Right ventricle myocardium superior (tissue), 1 donor: ENCODE data around the gene TLK2. TPM values are rescaled to one million over a fixed set of nuclear protein-coding genes. Genes with fewer than 3 reads are reported as not detected.

Experiments used
- ATAC-seq: fragments of 200-7000 bp; cut with Tn5 transposase; one replicate; pipeline ENCODE4 v1.9.1; 2020; ENCODE audit warnings: mild to moderate bottlenecking; ENCODE audit not compliant: poor library complexity
- DNase-seq: peaks from one replicate; pipeline ENCODE4 v3.0.0-alpha.2; 2020
- intact Hi-C: fragments of 100-400 bp; cut with DNase I; formaldehyde crosslinking; loops from one replicate; pipeline ENCODE4 v1.11.2; 2022
- total RNA-seq: library from RNA; stranded (reverse); fragmentation: NEBNext Ultra II Directional; extraction: Animal tissue kit (Norgen Biotek cat#: 25700); gene quantifications from one replicate; pipeline ENCODE4 v1.2.1, GENCODE V29; 2021
- donor health status: DM: no; HTN: yes; CAD: no; lungs with severe emphysema.

The TLK2 gene
- total RNA-seq, 1 donor from 2014 or later: 29.9 TPM

DNA sequence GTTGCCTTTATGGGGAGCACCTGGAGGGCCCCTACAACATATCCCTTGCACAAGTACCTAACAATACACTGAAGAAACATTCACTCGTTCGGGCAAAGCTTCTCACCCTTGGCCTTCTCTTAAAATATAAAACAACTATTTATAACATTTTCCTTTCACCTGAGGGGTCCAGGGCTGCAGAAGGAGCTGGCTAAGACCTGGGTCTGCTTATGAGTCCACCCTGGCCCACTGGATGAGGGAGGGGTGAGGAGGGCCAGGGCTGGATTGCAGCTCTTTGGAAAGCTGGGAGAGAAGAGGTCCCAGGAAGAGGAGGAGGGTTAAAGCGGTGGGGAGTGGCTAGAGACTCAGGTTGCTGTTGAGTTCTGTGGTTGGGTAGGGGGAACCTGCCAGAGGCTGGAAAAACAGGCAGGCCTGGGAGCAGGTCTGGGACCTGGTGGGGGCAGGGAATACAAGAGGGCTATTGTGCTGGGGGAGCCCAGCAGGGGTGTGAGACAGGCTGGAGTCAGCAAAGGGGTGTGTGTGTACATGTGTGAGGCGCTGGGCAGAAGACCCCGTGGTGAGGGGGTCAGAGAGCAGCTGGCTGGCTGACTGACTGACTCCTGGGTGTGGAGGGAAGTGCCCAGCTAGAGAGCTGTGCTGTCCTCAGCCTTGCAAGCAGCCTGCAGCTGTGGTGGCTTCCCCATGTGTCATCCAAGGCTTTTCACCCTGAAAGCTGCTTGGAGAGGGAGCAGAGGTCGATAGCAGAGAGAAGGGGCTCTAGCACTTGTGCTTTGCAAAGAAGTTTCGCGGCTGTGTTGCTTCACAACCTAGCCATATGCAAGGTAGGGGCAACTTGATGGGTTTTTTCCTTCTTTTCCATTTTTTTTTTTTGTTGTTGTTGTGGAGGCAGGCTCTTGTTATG is 138.6 kb downstream of the TLK2 start:
- intact Hi-C loops: no loop called here
- DNase-seq (no peak), ATAC-seq (no peak)

DNA sequence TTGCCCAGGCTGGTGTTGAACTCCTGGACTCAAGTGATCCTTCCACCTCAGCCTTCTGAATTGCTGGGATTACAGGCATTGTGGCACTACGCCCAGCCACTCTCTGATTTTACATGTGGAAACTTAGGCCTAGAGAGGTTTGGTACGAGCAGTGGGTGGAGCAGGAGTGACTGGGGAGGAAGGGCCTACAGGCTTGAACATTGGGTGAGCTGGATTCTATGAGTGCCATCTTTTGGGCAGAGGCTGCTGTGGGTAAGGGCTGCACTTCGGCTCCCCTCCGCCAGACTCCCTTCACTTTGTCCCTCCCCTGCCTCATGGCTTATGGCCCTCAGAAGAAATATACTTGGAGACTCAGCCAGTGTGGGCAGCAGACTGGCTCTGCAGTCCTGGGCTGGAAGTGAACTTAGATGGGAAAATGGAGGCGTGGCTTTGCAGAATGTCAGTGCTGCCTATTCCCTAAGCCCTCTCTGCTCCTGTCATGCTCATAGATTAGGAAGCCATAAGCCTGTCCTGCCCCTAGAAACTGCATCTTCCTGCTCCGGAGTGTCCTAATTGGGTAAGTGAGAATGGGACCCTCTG is 139.4 kb downstream of the TLK2 start:
- ATAC-seq: peak; percentile 9
- no peak for DNase-seq
- intact Hi-C loops: no loop called here

DNA sequence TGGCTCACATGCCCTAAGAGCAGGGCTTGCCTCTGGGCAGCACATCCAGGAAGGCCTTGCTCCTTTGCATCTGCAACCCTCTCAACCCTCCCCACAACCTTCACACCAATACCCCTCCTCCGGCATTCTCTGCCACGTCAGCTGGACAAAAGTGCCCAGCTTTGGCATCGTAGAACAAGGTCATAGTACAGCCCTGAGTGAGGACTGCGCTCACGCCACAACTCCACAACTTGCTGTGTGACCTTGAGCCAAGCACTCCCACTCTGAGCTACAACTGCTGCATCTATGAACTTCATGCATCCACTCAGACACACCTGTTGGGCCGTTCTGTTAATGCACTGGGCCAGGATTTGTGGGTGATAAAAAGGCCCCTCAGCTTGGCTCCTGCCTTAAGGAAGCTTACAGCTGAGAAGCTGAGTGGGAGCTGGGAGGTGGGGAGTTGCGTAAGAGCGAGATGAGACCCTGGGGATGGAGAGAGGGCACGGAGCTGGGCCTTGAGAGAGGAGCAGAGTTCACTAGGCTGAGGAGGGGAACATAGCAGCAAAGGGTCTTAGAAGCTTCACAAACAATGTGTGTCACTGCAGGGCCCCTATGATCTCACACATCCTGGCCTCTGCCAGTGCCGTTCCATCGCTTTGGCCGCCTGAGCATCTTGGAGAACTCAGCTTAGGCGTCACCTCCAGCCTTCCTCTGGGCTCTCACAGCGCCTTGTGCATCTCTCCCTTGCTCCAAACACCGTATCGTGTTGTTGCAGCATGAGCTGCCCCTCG is 140.2 kb downstream of the TLK2 start:
- DNase-seq: peak; percentile 52
- ATAC-seq: peak; percentile 66
- intact Hi-C loops: no loop called here

DNA sequence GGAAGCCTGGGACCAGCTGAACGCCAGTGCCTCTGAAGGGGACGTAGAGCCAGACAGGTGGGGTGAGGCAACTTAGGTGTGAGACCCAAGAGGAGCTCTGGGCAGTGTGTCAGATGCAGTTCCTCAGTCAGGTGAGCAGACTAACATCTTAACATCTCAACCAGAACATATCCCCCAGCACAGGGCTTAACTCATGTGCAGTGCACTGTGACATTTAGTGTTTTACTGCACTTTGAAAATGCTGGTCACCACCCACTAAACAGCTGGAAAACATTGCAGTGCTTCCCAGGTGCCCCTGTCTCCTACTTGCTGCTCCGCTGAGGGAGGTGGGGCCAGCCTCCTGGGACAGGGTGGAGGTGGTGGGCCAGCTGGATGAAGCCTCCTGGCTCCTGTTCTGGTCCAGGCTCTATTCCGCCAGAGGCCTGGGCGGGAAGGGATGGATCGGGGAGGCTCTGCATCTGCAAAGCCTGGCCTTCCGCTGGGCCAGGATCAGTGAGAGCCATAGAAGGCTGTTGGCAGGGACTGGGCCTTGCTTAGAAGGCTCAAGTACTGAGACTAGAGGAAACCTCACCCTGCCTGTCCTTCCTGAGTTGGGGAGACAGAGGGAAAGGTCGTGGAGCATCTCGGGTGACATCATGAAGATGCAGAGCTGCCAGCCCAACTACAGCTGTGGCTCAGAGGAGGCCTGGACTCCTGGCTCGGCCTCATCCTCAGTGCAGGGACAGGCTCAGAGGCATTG is 141.0 kb downstream of the TLK2 start:
- peak; percentile 22 for ATAC-seq
- intact Hi-C loops: no loop called here
- peak; percentile 47 for DNase-seq

DNA sequence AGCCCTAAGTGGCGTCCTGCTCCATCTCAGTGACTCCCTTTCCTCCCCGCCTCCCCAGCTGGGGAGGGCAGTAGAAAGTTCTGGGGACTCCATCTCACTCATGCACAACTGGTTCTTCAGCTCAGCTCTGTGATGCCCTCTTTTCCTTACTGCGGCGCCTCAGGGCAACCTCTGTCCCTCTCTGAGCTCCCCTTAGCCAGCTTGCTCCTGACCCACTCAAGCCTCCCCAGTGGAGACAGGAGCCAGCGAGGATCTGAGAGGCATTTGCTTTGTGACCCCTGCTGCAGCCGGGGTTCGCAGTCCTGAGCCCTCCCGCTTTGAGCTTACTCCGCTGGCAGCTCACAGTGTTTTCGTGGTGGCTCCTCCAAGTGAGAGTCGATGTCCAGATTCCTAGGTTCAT is 142.6 kb downstream of the TLK2 start:
- intact Hi-C loops: no loop called here
- ATAC-seq: no peak
- no peak for DNase-seq

DNA sequence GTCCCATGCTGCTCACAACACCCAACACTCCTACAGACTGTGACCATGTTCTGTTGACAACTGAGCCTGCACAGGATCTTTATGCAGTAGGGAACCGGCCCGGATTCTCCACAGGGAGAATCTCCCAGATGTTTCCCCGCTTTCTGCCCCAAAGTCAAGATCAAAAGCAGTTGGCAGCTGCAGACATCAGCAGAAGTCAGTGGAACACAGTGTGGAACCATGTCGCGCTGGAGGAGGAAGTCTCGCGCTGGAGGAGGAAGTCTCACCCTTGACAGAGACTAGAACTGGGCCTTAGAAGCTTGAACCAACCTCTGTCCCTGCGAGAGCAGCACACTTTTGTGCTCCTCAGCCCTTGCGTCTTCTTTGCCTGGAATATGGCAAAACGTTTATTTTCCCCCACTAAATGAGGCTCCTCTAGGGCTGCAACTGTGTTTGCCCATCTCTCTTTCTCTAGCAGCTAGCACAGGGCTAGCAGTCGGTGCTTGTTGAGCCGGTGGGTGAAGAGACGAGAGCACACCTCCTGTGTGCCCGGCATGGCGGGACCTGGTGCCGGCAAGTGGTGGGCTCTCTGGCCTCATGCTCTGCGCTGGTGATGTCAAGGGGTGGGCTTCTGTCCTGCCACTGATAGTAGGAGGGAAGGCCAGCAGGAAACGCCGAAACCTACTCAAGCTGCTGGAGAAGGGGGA is 146.7 kb downstream of the TLK2 start:
- ATAC-seq: no peak
- intact Hi-C loops: no loop called here
- DNase-seq: no peak

DNA sequence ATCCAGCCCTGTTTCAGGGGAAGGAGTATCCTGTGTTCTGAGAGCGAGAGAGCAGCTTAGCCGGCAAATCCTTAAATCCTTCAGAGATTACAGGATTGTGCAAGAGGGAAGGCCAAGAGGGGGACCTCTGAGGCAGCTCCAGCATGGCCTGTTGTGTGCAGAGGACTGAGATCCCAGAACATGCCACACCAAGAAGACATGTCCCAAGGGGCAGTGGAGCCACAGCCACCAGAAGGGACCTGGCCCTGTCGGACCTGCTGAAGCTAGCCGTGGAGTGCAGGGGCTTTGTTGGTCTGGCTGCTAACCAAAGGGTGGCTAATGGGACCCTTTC is 147.2 kb downstream of the TLK2 start:
- peak; percentile 49 for ATAC-seq
- intact Hi-C loops: no loop called here
- peak; percentile 51 for DNase-seq

DNA sequence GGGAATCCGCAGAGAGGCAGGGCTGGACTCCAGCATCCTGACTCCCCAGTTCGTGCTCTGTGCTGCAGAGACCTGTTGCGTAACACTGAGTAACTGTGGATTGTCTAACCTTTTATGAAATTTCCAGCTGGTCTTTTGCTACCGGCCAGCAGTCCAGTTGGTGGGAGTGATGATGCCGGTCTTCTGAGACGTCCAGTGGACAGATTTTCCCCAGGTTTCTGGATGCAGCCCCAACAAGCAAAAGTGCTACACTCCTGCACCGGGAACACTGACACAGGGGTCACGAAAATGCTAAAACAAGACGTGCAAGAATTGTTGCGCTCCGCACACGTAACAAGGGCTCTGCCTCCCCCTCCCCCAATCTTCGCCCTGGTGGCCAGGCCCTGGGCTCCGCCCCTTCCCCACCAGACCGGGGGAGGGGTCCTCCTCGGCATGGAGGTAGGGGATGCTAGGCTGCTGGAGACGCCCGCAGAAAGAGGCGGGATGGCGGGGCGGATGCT is 148.1 kb downstream of the TLK2 start:
- intact Hi-C loops: no loop called here
- ATAC-seq (peak; percentile 79), DNase-seq (peak; percentile 75)

DNA sequence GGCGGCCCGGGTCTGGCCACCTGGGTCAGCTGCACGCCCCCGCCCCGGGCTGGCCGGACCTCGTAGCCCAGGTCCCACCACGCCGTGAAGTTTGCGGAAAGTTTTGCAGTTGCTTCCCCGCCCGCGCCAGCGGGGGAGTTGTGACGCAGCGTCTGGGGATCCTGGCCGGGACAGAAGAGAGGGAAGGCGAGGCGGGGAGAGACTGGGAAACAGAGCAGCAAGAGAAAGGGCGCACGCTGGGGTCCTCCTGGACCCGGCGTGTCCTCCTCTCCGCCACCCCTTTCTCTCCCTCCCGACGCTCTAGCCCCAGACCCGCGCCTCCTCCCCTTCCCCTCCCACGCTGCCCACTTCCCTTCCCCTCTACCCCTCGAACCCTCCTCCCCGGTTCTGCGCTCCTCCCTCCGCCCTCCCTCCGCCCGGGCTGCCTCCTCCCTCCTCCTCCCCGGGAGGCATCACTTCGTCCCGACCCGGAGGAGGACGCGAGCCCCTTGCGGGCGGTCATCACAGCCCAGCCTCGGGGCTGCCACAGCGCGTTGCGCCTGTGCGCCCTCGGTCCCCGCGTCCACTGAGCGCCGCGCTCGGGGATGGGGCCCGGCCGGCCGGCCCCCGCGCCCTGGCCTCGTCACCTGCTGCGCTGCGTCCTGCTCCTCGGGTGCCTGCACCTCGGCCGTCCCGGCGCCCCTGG is 148.7 kb downstream of the TLK2 start, which contains the start of gene MRC2:
Gene MRC2 (plus strand): TSS at position 452 of the 685 bp plus-strand sequence. CDS start 133 bp downstream, at position 585.
- intact Hi-C loops: no loop called here
- ATAC-seq (peak; percentile 69), DNase-seq (peak; percentile 83)

DNA sequence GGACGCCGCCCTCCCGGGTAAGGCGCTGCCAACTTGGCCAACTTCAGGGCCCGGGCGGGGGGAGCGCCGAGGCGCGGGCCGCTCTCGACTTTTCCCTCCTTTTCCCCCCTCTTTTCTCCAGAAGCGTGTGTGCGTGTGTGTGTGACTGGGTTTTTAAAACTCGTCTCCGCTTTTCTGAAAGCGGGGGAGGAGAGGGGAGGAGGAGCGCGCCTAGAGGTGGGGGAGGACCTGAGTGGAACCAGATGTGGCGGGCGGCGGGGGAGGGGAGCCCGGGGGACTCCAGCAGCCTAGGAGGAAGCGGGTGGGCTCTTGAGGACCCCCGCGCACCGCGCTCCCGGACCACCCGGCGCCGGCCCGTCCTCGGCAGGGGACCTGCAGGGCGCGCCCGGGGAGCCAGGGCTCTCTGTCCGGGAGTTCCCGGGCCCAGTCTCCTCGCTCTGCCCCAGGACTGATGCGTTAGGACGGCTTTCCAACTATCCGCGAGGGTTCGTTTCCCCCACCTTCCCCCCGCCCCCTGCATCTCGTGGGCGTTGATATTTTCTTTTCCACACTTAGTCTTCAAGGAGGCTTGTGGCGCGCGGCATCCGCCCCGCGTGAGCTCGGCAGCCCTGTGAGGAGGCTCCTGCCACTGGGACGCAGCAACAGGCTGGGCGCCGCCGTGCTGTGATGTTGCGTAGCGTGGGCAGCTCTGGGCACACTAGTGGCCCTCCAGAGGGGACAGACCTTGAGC is 149.4 kb downstream of the TLK2 start:
- DNase-seq: peak; percentile 71
- intact Hi-C loops: no loop called here
- ATAC-seq: peak; percentile 35

DNA sequence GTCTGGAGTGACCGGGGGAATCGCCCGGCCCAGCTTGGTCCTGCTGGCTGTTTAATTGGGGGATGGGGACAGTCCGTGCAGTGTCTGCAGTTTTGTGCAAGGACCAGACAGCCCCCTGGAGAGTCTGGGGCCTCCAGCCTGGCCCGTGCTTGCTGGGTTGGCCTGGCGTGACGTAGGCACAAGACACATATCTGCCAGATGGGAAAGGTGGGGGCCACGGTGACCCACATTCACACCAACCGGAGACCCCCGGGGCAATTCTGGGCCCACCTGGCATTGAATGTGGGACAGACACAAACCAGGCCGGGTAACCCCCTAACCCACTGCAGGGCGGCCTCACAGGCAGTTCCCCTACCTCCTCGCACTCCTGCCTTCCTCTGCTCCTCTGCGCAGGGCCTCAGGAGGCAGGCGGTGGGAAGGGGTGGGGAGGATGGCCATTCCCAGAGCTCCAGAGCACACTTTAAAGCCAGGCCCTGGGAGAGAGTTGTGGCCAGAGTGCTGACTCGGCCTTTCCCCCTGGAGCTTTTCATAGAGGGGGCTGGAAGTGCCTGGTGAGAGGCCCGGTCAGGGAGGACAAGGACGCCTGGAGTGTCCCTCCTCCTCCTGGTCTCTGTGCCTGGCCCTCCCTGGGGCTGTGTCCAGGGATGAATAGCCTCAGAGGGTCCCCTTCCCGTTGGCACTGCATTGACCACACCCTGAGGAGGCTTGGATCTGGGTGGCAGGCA is 150.4 kb downstream of the TLK2 start:
- intact Hi-C loops: no loop called here
- ATAC-seq (no peak), DNase-seq (peak; percentile 51)

DNA sequence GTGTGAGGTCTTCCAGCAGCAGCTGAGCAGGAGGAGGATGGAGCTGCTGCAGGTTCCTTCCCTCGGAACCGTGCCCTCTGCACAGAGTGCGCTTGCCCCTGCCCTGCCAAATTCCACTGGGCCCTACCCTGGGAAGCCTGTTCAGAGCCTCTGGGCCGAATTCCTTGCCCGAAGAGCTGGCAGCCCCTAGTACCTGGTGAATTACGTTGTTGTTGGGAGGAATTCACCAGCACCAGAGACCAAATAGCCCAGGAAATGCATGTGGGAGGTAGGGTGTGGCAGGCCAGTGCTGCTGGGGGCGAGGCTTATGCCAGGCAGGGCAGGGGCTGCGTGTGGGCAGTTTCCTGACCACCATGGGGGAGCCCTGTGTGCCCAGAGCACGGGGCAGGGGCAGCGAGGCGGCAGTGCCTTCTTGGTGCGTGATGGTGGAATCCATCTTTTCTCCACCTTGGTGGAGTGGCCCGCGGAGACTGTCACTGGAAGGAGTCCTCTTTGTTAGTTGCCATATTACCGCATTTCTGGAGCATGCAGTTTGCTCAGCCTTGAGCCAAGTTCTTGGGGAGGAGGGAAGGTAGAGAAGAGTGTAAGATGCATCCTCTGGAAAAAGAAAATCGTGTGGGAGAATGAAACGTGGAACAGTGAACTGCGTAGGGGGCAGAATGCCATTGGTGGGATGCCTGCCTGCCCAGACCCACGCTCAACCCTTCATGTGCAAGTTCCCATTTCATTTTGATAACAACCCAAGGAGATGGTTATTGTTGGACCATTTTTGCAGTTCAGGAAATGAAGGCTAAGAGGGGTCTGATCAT is 151.1 kb downstream of the TLK2 start:
- intact Hi-C loops: no loop called here
- no peak for ATAC-seq
- DNase-seq: no peak

DNA sequence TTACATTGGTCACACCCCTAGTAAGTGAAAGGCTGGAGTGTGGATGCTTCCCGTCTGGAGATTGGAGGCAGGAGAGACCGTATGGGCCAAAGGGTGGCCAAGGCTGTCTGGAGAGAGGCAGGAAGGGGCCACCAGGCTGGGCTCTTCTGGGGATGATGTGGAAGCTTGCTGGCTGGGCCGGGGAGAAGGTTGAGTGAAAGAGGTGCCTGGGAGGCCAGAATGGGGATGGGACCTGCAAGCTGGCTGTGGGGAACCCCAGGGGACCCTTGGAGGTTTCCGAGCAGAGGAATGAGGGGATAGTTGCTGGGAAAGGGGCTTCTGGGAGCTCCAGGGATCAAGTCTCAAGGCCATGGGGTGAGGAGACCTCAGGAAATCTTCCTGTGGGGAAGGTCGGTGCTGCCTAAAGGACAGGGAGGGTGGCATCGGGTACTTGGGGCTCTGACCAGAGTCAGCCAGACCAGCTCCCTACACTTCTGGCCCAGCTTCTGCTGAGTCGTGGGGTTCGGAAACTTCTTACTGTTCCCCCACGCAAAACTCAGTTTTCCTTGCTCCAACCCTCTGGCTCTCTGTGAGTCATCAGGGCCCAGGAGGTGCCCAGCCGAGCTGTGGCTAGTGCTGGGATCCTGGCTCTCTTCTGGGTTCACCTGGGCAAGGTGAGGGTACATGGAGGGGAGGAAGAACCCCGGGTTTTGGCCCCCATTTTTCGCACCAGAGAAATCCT is 151.9 kb downstream of the TLK2 start:
- no peak for DNase-seq
- intact Hi-C loops: no loop called here
- ATAC-seq: no peak

DNA sequence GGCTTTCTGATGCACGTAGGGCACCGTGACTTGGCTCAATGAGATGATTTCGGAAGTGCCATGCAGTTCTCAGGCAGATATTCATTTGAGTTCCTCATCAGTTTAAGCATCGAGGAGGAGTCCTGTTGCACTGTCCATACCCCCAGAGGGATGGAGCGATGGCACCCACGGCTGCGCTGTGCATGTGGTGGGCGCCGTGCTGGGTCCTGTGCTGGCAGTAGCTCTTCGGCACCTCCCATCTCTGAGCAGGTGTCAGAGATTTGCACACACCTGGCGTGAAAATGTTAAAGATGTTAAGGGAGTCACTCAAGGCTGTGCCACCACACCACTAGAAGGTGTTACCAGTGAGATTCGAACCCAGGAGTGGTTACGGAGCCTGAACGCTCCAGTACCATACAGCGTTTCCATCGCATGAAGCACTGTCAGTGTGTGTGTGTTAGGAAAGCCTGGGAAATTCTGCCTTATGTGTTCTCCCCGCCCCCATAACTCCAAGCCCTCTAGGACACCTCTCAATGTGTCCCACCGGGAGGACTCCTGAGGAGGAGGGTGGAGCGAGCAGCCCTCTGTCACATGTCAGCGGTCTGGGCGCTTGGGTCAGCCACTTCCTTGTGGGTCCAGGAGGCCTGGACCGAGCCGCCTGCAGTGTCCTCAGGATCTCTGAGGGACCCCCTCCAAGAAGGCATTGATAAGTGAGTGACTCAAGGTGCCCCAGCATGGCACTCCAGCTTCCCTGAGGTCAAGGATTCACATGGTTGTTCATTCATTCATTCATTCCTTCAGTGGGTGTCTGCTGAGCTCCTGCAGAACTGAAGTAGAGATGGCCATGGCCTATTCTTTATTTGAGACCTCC is 152.7 kb downstream of the TLK2 start:
- no peak for DNase-seq
- intact Hi-C loops: no loop called here
- ATAC-seq: no peak
